PC-9 (cell line): ENCODE data around the gene SPRED2.

Source experiments
- CTCF ChIP-seq: fragments of 200-600 bp; sonication (generic); conservative IDR thresholded peaks from 2 replicates; pipeline ENCODE4 v1.6.1; 2017; ENCODE audit warnings: mixed run types, antibody characterized with exemption, mild to moderate bottlenecking, moderate library complexity
- EZH2 ChIP-seq: fragments of 200-600 bp; sonication (generic); IDR thresholded peaks from 2 replicates; pipeline ENCODE4 v1.8.0; 2017; ENCODE audit warnings: antibody characterized with exemption, low read depth

DNA sequence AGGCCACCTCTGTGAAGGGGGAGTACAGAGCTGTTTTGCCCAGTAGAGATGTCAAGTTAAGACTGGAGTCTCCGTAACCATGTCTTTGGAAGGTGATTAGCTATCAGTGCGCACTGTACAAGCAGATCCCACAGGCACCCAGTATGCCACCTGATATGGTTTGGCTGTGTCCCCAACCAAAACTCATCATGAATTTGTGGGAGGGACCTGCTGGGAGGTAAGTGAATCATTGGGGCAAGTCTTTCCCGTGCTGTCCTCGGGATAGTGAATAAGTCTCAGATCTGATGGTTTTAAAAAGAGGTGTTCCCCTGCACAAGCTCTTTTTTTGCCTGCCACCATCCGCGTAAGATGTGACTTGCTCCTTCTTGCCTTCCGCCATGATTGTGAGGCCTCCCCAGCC, 114.6 kb downstream of the SPRED2 start:
- TF ChIP-seq CTCF (no peak), EZH2 (no peak)
